ENCODE data around the gene SURF1.
"Not testable (repeated sequence)": the region's sequence is repeated elsewhere in the genome, so short reads cannot be mapped to it uniquely, and the experiment has no call there.

SURF1 gene

DNA sequence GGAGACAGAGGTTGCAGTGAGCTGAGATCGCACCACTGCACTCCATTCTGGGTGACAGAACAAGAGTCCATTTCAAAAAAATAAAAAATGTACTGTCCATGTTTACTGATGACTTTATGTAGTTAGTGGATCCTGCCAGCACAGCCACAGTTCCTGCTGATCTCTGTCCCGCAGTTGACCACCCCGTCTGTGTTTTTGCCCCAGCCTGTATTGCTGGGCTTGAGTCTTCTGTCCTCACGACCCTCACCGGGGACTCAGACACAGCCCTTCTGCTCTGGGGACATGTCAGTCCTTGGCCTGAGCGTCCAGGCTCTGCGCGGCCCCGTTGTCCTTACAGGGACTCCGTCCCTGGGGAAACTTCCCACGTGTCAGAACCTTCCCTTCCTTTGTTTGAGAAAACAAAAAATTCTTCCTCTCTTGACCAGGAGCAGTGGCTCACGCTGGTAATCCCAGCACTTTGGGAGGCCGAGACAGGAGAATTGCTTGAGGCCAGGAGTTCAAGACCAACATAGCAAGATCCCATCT lies 34.8 kb downstream of the SURF1 start:
- DNase-seq (ENCODE audit: low spot score), result no peak

DNA sequence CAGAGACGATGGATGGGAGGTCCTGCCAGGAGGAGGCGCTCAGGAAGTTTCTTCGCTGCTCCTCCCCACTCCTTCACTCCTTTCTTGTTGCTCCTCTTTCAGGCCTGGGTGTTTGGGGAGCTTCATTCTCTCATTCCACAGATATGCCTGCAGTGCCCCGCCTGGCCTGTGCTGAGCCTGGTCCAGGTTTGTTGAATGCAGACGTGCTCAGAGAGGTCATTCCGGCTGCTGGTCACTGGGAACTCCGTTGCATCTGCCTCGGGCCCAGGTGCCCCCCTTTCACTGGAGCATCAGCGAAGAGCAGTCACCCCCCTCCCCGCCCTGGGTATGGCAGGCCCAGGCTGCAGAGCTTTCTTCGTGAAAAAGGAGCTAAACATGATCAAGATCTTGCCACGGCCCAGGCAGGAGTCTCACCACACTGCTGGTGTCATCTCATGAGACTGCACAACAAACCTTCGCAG lies 35.8 kb downstream of the SURF1 start:
- no peak for DNase-seq (ENCODE audit: low spot score)

DNA sequence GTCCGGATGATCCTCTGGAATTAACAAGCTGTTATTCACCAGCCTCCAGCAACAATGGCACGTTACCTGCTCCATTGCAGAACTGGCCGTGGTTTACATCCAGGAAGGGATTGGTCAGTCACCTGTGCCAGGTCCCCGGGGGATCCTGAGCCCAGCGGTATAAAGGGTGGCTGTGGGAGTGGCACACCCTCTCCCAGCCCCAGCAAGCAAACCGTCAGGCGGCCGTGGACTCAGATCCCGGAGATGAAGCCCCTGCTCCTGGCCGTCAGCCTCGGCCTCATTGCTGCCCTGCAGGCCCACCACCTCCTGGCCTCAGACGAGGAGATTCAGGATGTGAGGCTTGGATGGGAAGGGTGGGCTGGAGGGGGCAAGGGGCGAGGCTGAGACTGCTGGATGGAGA lies 38.7 kb downstream of the SURF1 start:
- not testable (repeated sequence) for DNase-seq (ENCODE audit: low spot score)

DNA sequence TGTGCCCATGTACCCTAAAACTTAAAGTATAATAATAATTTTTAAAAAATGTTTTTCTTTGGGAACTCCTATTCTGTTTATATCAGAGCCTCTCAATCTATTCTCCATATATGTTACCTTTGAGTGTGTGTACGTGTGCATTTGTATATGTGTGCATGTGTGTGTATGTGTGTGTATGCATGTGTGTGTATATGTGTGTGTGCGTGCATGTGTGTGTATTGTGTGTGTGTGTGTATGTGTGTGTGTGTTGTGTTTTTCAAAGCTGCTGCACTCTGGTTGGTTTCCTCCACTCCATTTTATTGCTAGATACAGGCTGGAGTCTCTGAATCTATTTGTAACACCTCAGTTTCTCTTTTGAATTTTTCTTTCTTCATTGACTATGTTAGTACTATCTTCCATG lies 40.3 kb downstream of the SURF1 start:
- DNase-seq (ENCODE audit: low spot score), result no peak

DNA sequence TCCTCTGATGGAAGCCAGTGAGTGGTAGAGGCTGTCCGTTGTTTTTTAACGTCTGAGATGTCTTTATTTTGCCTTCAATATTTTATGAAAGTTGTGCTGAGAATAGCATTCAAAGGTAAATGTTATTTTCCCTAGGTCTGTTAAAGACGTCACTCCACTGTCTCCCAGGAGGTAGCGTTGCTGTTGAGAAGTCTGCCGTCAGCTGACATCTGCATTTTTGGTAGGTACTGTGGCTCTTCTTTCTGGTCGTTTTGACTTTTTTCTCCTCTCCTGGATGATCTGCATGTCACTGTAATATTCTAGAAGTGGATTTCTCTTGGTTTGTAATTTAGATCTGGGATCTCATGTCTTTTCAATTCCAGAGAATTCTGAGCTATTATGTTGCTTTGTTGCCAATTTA lies 46.7 kb downstream of the SURF1 start:
- no peak for DNase-seq (ENCODE audit: low spot score)

DNA sequence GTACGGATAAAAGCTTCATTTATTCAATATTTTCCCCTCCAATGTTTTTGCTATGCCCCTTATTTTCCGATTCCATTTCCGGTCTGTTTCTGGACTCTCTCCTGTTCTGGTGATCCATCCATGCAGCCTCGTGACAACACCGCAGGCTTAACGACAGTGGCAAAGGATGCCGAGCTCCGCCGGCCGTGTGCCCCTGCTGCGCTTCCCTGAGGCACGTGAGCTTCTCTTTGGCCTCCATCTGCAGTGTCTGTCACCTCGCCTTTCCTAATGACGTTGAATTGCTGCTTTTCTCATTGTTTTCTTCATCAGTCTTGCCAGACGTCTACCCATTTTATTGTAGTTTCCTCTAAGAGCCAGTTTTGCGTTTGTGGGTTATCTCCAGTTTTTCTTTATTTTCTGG lies 49.0 kb downstream of the SURF1 start:
- DNase-seq (ENCODE audit: low spot score), result no peak

DNA sequence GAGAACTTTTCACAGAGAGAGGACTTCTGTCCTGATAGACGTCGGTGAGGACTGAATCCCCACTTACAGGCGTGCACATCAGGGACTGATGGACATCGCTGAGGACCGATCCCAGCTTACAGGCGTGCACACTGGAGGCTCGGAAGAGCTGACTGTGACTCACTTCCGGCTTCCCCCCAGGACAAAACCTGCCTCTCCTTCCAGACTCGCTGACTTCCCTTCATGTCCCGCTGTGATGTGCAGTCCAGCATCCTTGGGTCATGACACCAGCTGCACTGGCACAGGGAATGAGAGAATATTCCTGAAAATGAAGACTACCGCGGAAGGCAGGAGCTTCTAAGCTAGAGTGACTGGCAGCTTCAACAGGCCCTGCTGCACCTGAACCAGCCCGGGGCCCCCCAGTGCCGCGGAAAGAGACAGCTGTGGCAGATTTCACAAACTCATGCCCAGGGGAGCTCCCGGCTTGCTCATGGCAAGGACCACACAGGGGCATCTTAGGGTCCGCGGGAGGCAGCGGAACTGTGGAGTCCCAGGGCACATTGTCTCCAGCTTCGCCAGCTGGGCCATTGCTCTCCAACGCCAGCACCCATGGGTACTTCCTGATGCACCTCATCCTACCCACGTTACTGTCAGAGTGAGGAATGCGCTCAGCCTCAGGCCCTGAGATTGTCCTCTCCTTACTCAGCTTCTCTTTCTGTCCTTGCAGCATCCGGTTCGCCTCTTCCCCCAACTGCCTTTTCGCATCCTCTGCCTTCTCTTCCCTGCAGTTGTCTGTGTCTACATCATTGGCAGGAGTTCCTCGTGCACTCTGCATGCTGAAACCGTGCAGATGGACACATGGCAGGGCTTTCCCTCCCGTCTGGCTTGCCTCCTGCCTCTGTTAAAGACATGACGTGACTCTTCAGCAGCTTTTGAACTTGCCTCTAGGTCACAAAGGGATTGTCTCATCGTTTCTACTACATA lies 49.8 kb downstream of the SURF1 start:
- DNase-seq (ENCODE audit: low spot score), result no peak

DNA sequence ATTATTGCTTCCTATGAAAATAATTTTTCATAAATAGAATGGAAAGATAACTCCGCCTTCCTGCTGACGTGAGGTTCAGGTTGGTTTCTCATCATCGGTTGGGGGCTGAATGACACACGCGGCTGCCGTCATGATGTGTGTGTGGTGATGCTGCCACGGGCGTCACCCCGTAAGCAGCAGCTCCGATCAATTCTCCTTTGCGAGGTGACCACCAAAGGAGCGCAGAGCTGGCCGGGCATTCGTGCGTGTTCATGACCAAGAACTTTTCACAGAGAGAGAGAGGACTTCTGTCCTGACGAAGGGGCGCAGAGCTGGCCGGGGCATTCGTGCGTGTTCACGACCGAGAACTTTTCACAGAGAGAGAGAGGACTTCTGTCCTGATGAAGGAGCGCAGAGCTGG lies 50.6 kb downstream of the SURF1 start:
- no peak for DNase-seq (ENCODE audit: low spot score)

DNA sequence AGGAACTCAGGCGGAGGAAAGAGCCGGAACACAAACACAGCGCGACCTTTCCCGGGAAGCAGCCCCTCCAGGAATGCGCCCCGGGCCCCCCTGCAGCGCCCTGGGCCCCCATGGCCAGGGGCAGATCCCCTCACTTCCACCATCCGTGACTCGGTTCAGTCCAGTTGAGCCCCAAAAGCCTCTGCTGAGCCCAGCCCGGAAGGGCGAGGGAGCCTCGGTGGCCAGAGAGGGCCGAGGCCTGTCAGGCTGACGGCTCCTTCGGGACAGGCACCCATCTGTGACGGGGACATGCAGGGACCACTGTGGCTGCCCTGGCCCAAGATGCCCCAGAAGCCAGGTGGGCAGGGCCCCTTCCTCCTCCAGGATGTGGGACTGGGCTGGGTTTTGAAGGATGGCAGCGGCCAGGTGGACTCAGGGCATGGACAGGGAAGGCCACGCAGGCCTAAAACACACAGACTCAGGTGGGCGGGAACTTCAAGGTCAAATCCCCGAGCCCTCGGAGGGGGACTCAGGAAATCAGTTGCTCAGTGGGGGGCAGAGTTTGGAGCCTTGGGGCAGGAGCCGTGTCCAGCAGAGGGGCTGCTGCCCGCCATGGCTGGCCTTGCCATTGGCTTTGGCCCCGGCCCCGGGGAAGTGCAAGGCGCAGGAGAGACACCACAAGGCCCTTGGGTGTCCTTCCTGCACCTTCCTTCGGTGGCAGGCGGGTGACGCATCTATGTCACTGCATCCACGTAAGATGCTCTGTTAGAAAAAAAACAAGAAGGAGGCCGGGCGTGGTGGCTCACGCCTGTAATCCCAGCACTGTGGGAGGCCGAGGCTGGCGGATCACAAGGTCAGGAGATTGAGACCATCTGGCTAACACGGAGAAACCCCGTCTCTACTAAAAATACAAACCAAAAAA lies 51.6 kb downstream of the SURF1 start:
- no peak for DNase-seq (ENCODE audit: low spot score)

DNA sequence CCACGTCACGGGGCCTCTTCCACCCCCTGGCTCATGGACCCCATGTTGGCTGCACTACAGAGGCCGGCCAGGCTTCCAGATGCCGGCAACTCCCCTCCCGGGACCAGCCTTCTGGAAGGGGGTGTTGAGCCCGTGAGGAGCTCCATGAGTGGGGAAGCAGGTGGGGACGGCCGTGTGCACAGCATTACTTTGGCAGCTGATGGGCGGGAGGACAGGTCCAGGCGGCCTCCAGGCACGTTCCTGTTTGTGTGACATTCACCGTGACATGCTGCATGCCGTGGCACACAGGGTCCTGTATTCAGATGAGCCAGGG lies 52.2 kb downstream of the SURF1 start:
- no peak for DNase-seq (ENCODE audit: low spot score)

DNA sequence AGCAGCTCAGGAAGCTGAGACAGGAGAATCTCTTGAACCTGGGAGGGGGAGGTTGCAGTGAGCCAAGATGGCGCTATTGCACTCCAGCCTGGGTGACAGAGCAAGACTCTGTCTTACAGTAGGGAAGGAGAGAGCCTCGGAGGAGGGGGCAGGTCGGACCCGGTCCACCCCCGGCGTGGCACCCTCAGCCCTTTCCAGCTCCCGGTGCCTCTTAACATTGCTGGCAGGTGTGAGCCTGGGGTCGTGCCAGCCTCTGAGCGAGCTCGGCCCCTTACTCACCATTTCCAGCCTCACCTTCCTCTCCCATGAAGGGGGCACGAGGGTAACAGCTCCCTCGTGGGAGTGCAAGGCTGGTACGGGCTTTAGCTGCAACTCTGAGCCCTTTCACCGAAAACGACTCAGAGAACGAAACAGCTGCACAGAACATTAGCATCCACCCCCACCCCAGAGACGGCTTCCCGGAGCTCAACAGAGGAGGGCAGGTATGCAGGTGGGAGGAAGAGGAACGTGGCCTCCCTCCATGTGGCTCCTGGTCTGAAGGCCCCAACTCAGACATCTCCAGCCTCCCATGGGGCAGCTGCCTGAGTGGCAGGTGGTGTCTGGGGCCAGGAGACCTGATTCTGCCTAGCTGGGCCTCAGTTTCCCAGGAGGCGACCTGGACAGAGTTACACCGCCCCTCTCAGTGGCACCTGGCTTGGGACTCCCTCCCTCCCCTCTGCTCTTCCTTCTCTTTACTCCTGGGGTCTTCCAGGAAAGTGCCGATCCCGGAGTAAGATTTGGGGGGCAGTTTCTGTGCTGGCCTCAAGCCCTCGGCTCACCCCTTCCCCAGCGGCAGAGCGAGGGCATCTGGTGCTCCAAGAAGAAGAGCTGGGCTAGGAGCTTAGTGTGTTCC lies 52.8 kb downstream of the SURF1 start:
- DNase-seq (ENCODE audit: low spot score), result no peak
